Epithelial cell of esophagus (primary cell): ENCODE measurements around the gene ECHS1.

Experiments
- DNase-seq: peaks from one replicate; pipeline ENCODE4 v3.0.0; 2010; ENCODE audit warnings: low read depth
- H3K4me3 ChIP-seq: 2 replicates; pipeline ENCODE4 v1.5.1; 2011; ENCODE audit warnings: mild to moderate bottlenecking, low read length, control low read depth
- TF ChIP-seq, protein P1 (sequence below): IDR thresholded peaks from 2 replicates; pipeline ENCODE4 v1.5.1; 2011; ENCODE audit warnings: low read depth, mild to moderate bottlenecking, low read length, control low read depth, inconsistent platforms; ENCODE audit not compliant: insufficient read depth; ENCODE audit errors: missing control alignments

Gene ECHS1

DNA sequence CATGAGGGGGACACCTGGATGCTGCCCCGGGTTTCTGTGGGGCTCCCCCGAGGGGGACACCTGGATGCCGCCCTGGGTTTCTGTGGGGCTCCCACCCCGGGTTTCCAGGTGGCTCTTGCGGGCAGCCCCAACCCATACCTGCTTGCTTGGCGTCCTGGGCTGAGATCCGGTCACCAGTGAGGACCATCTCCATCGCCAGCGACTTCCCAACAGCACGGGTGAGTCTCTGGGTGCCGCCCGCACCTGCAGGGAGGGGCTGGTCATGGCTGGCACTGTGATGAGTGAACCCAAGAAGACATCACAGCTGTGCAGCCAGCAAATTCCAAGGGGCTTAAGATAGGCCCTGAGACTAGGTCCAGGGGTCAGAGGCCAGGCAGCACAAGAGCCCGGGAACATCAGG lies 6.4 kb downstream of the ECHS1 start:
- DNase-seq, result no peak
- TF ChIP-seq, protein P1, sequence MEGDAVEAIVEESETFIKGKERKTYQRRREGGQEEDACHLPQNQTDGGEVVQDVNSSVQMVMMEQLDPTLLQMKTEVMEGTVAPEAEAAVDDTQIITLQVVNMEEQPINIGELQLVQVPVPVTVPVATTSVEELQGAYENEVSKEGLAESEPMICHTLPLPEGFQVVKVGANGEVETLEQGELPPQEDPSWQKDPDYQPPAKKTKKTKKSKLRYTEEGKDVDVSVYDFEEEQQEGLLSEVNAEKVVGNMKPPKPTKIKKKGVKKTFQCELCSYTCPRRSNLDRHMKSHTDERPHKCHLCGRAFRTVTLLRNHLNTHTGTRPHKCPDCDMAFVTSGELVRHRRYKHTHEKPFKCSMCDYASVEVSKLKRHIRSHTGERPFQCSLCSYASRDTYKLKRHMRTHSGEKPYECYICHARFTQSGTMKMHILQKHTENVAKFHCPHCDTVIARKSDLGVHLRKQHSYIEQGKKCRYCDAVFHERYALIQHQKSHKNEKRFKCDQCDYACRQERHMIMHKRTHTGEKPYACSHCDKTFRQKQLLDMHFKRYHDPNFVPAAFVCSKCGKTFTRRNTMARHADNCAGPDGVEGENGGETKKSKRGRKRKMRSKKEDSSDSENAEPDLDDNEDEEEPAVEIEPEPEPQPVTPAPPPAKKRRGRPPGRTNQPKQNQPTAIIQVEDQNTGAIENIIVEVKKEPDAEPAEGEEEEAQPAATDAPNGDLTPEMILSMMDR, result no peak
- no peak overlapping the region for H3K4me3 ChIP-seq

DNA sequence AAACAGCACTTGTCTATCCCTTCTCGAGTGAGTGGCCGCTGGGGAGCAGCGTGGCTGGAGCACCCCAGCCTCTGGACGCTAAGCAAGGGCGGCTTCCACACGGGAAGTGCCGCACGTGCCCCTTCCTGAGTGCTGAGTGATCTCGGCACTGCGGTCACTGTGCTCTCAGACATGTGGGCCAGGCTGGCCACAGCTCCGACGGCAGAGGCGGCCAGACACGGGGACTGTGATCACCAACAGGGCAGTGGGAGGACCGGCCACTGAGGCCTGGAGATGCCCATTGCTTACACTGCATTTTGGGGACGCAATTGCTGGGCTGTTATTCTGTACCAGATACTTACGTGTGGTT lies 7.0 kb downstream of the ECHS1 start:
- TF ChIP-seq, protein P1, result no peak
- no peak overlapping the region for H3K4me3 ChIP-seq
- no peak for DNase-seq

DNA sequence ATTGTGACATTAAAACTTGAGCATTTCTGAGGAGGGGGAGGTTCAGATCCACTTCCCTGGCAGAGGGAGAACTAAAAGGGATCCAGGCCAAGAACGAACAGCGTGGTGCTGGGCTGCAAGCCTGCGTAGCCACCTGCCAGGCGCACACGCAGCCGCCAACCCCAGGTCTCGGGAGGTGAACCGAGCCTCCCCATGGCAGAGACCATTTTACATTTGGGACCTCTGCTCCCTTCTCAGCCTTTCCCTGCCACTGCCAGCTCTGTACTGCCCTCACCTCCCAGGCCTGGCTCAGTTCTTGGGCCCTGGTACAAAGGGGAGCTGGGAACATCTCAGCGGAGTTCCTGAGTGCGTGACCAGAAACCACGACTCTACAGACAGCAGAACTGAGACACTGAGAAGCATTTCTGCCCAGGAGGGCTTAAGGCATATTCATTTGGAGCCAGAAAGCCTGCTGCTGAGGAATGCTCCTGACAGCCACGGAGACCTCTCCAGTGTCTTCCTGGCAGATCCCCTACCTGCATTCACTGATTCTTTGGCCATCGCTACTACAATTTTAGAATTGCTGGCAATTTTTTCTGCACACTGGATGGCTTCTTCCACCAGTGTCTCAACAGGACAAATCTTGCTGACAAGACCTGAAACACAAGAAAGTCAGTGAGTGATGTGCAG lies 7.6 kb downstream of the ECHS1 start:
- no peak overlapping the region for H3K4me3 ChIP-seq
- TF ChIP-seq, protein P1, result no peak
- no peak for DNase-seq

DNA sequence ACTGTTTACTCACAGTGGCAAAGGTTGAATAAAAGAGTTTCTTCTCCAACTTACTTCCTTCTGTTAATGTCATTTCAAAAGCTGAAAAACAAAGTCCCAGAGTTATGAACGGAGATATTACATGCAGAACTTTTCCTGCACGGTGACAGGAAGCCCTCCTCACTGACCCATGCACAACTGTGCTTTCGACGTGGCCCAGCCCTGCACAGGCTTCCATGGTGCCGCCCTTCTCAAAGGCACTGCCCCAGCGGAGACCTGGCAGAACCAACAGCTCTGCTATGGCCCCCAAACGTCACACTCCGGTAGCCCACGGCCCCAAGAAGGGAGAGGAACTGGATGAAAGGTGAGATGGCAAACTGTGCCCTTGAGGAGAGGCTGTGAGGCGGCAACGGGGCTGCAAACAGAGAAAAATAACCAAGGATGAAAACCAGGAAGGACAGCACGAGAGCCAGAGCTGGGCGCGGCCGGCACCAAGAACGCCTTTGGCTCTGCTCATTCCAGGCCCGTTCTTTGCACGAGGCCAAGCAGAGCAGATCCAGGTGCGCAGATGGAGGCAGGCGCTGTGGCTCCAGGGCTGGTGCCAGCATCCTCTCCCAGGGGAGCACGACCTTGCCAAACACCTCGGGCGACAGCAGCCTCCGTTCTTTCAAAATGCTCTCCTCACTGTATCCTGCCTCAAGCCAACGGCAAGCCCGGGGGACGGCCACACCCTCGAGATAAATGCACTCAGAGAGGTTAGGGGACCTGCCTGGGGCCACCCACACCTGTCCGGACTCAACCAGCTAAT lies 8.3 kb downstream of the ECHS1 start:
- TF ChIP-seq, protein P1, result no peak
- DNase-seq, result no peak
- no peak overlapping the region for H3K4me3 ChIP-seq

DNA sequence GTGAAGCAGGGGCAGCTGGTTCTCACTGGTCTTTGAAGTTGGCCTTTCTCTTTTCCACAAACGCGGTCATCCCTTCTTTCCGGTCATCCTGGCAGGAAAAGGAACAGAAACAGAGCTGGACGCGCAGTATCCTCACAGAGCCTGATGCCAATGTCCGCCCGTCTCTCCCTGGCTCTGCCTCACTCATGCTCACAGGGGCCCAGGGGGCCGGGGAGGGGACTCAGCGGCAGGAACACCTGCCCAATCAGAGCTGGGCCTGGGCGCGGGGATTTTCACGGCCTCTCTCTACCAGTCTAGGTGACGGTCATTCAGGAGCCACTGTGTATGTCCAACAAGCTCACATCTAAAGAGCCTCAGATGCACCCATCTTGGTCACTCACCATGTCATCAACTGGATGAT lies 10.3 kb downstream of the ECHS1 start:
- no peak for DNase-seq
- TF ChIP-seq, protein P1, result no peak
- H3K4me3 ChIP-seq, result no peak overlapping the region

DNA sequence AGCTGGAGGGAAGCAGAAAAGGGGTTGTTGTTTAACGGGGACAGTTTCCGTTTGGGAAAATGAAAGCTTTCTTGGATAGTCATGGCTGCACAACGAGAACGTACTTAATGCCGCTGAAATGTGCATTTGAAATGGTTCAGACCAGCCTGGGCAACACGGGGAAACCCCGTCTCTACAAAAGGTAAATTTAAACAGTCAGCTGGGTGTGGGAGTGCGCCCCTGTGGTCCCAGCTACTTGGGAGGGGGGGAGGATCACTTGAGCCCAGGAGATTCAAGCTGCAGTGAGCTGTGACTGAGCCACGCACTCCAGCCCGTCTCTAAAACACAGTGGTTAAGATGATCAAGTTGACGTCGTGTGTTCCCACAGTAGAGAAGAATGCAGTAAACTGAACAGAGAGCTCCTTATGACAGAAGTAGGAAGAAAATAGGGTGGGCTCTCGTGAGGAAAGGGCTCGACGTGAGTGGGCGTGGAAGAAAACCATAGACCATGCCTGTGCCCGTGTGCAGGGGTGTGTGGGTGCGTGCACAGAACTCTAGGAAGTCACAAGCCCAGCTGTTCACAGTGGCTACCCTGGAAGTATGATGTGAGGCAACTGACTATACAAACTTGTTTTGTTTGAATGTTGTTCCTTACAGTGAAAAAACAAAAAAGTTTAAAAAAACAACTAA lies 11.2 kb downstream of the ECHS1 start:
- no peak overlapping the region for H3K4me3 ChIP-seq
- no peak for DNase-seq
- TF ChIP-seq, protein P1, result no peak

DNA sequence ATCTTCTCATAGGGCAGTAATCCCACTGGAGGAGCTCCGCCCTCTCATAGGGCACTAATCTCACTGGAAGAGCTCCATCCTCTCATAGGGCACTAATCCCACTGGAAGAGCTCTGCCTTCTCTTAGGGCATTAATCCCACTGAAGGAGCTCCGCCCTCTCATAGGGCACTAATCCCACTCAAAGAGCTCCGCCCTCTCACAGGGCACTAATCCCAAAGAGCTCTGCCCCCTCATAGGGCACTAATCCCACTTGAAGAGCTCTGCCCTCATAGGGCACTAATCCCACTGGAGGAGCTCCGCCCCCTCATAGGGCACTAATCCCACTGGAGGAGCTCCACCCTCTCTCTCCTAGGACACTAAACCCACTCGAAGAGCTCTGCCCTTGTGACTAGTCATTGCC lies 11.9 kb downstream of the ECHS1 start:
- no peak overlapping the region for H3K4me3 ChIP-seq
- DNase-seq, result no peak
- TF ChIP-seq, protein P1, result no peak
